K562 (cell line): ENCODE data around the gene OR4D2. TPM values are rescaled to one million over a fixed set of nuclear protein-coding genes. Genes with fewer than 3 reads are reported as not detected.

Experiments used
- BCLAF1 ChIP-seq, 2 experiments: fragments of 450-650 bp in 1 of 2; IDR thresholded peaks; 2 replicates each; pipeline ENCODE4 v1.6.1; 2011 to 2017; ENCODE audit warnings: low read depth in 2 of 2, antibody characterized with exemption in 1 of 2, borderline replicate concordance in 1 of 2, low read length in 1 of 2, mild to moderate bottlenecking in 1 of 2, mixed read lengths in 1 of 2; ENCODE audit not compliant: control insufficient read depth in 1 of 2
- CBX5 ChIP-seq: IDR thresholded peaks from 2 replicates; pipeline ENCODE4 v1.6.1; 2014; ENCODE audit warnings: low read depth, borderline replicate concordance
- CEBPB ChIP-seq: fragments of 450-650 bp; IDR thresholded peaks from 2 replicates; pipeline ENCODE4 v1.6.1; 2016; ENCODE audit warnings: missing genetic modification characterization, missing compliant biosample characterization
- FOXJ2 ChIP-seq: fragments of 200-800 bp; sonication (Bioruptor generic); IDR thresholded peaks from 2 replicates; pipeline ENCODE4 v1.6.1; 2016; ENCODE audit warnings: missing genetic modification characterization, missing compliant biosample characterization
- HDGF ChIP-seq: fragments of 450-650 bp; IDR thresholded peaks from 2 replicates; pipeline ENCODE4 v1.6.1; 2016
- HLTF ChIP-seq: fragments of 450-650 bp; IDR thresholded peaks from 2 replicates; pipeline ENCODE4 v1.6.1; 2016
- IFI16 ChIP-seq: fragments of 250-450 bp; sonication (Bioruptor Pico); IDR thresholded peaks from 2 replicates; pipeline ENCODE4 v2.1.2; 2022; ENCODE audit warnings: mild to moderate bottlenecking, inconsistent platforms
- MED1 ChIP-seq: sonication (generic); formaldehyde crosslinking; IDR thresholded peaks from 2 replicates; pipeline ENCODE4 v1.8.1; 2023; ENCODE audit warnings: missing genetic modification reagents, borderline replicate concordance
- MEF2A ChIP-seq: IDR thresholded peaks from 2 replicates; pipeline ENCODE4 v1.6.1; 2011; ENCODE audit warnings: low read depth, mild to moderate bottlenecking, low read length, moderate library complexity; ENCODE audit not compliant: control insufficient read depth
- MIER1 ChIP-seq: fragments of 450-650 bp; IDR thresholded peaks from 2 replicates; pipeline ENCODE4 v1.6.1; 2016; ENCODE audit warnings: antibody characterized with exemption, mild to moderate bottlenecking, low read depth
- MYBL2 ChIP-seq, 2 experiments: fragments of 450-650 bp in 1 of 2; sonication (generic) in 1 of 2; formaldehyde crosslinking in 1 of 2; IDR thresholded peaks; 2 replicates each; pipeline versions ENCODE4 v1.6.1 to v1.8.1; 2017 to 2022; ENCODE audit warnings: borderline replicate concordance in 1 of 2, inconsistent platforms in 1 of 2, low read depth in 1 of 2, mild to moderate bottlenecking in 1 of 2, missing genetic modification reagents in 1 of 2, moderate library complexity in 1 of 2
- SIN3B ChIP-seq: fragments of 450-650 bp; IDR thresholded peaks from 2 replicates; pipeline ENCODE4 v1.6.1; 2017; ENCODE audit warnings: low read depth, mild to moderate bottlenecking, moderate library complexity
- TAF15 ChIP-seq: fragments of 200-400 bp; formaldehyde crosslinking; IDR thresholded peaks from 2 replicates; pipeline ENCODE4 v1.6.1; 2017; ENCODE audit warnings: mild to moderate bottlenecking, low read depth, low read length, moderate library complexity
- TBL1XR1 ChIP-seq, 2 experiments: IDR thresholded peaks; 2 replicates each; pipeline ENCODE4 v1.6.1; 2012; ENCODE audit warnings: improper control_type of control experiment in 2 of 2, low read length in 2 of 2, mild to moderate bottlenecking in 1 of 2
- TCFL5 ChIP-seq: fragments of 250-450 bp; sonication (Bioruptor Pico); conservative IDR thresholded peaks from 2 replicates; pipeline ENCODE4 v1.6.1; 2021; ENCODE audit warnings: mild to moderate bottlenecking, moderate library complexity, matching md5 sums
- XRCC4 ChIP-seq: IDR thresholded peaks from one replicate; pipeline ENCODE4 v1.6.1; 2011; ENCODE audit not compliant: insufficient read depth, insufficient read length; ENCODE audit errors: extremely low read depth
- ZC3H11A ChIP-seq: IDR thresholded peaks from 2 replicates; pipeline ENCODE4 v1.6.1; 2012; ENCODE audit warnings: low read depth, low read length, improper control_type of control experiment
- ZNF23 ChIP-seq: fragments of 250-450 bp; sonication (Bioruptor Pico); IDR thresholded peaks from 2 replicates; pipeline ENCODE4 v1.4.0; 2020; ENCODE audit warnings: mild to moderate bottlenecking
- polyA plus RNA-seq, 8 experiments: library from polyadenylated mRNA; depleted of rRNA in 4 of 8; stranded (reverse) in 5 of 8; unstranded in 3 of 8; fragments of >200 nt; fragmentation: Nextera tagmentation in 2 of 8; fragmentation: Illumina TruSeq in 1 of 8; extraction: Ambion mirVana in 2 of 8; extraction: Trizol in 1 of 8; gene quantifications; 2 replicates each; pipeline versions ENCODE4 v1.2.1 to v1.2.3, GENCODE V29; 2011 to 2014; ENCODE audit warnings: inconsistent platforms in 1 of 8, missing spikeins in 1 of 8
- total RNA-seq, 7 experiments: library from RNA; depleted of rRNA in 6 of 7; stranded (reverse); fragments of >200 nt in 6 of 7; fragmentation: Illumina TruSeq in 2 of 7; extraction: Trizol in 2 of 7; gene quantifications; 2 replicates each; pipeline versions ENCODE4 v1.2.1 to v1.2.3, GENCODE V29; 2011 to 2021; ENCODE audit warnings: low replicate concordance in 1 of 7
- TF ChIP-seq, protein P1 (sequence below): fragments of 450-650 bp; IDR thresholded peaks from 2 replicates; pipeline ENCODE4 v1.6.1; 2018; ENCODE audit not compliant: partially characterized antibody
- TF ChIP-seq, protein P2 (sequence below): sonication (generic); formaldehyde crosslinking; IDR thresholded peaks from 2 replicates; pipeline ENCODE4 v1.5.0; 2020; ENCODE audit warnings: missing genetic modification reagents

Gene OR4D2
- total and polyA plus RNA-seq, 9 of the 15 experiments (the other 6 are each of a cell fraction or from before 2014, with no cell fraction given), result not detected

DNA sequence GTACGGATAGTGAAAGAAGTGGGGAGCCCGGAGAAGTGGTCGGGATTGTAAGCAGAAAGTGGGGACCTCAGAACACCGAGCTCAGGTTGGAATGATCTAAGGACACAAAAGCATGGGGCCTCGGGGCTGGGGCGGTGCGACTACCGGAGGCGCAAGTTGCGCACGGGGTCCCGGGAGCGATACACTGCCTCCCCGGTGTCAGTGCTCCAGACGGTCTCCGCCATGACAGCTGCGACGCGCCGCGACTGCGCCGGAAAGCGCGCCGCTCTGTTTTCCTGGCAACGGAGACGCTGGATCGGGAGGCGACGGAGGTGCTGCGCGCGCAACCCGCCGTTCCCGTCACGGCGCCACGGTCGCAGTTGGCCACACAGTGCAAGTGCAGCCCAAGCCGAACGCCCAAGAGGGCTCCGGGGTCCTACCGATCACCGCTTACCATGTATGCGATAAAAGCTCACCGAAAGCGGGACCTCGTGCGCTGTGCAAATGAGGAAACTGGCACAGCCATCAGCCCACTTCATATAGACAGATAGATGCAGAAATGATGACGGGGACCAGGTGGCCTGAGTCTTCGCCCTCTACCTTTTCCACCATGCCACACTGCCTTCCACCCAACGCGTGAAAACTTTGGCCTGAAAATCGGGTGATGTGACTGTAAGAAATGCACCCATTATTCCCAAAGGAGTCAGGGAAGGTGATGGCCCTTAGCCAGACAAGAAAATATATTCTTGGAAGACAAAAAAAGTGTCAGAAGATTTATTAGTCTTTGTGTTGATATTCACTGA, 52.4 kb downstream of the OR4D2 start, which contains the start of gene MKS1 (continued):
- TF ChIP-seq BCLAF1 (IDR thresholded peaks at IDR 0.05; ENCODE audit: borderline replicate concordance in 1 of 2, control insufficient read depth in 1 of 2, low read depth in 2 of 2, low read length in 1 of 2), result no peak
- no peak for TF ChIP-seq ZNF23 (CRISPR knock-in tag)
- TF ChIP-seq XRCC4, result no peak
- no peak for TF ChIP-seq TBL1XR1 (IDR thresholded peaks at IDR 0.05; ENCODE audit: low read length in 2 of 2)
- TF ChIP-seq CEBPB (tag), result no peak
- peak; percentile 62; the same call in 1 of the 2 replicates for TF ChIP-seq FOXJ2 (tag)
- TF ChIP-seq HLTF, result no peak
- no peak for TF ChIP-seq MED1 (CRISPR knock-in tag)
- no peak for TF ChIP-seq CBX5
- TF ChIP-seq MYBL2 (IDR thresholded peaks at IDR 0.05; ENCODE audit: low read depth), result no peak
- TF ChIP-seq MYBL2 (CRISPR knock-in tag; IDR thresholded peaks at IDR 0.05; ENCODE audit: borderline replicate concordance), result no peak
- no peak for TF ChIP-seq MIER1
- TF ChIP-seq ZC3H11A, result no peak
- no peak for TF ChIP-seq TAF15
- TF ChIP-seq SIN3B, result peak; percentile 96
- TF ChIP-seq IFI16 (CRISPR knock-in tag), result no peak
- TF ChIP-seq HDGF, result no peak
- TF ChIP-seq TCFL5 (CRISPR knock-in tag), result no peak
- TF ChIP-seq, protein P1, sequence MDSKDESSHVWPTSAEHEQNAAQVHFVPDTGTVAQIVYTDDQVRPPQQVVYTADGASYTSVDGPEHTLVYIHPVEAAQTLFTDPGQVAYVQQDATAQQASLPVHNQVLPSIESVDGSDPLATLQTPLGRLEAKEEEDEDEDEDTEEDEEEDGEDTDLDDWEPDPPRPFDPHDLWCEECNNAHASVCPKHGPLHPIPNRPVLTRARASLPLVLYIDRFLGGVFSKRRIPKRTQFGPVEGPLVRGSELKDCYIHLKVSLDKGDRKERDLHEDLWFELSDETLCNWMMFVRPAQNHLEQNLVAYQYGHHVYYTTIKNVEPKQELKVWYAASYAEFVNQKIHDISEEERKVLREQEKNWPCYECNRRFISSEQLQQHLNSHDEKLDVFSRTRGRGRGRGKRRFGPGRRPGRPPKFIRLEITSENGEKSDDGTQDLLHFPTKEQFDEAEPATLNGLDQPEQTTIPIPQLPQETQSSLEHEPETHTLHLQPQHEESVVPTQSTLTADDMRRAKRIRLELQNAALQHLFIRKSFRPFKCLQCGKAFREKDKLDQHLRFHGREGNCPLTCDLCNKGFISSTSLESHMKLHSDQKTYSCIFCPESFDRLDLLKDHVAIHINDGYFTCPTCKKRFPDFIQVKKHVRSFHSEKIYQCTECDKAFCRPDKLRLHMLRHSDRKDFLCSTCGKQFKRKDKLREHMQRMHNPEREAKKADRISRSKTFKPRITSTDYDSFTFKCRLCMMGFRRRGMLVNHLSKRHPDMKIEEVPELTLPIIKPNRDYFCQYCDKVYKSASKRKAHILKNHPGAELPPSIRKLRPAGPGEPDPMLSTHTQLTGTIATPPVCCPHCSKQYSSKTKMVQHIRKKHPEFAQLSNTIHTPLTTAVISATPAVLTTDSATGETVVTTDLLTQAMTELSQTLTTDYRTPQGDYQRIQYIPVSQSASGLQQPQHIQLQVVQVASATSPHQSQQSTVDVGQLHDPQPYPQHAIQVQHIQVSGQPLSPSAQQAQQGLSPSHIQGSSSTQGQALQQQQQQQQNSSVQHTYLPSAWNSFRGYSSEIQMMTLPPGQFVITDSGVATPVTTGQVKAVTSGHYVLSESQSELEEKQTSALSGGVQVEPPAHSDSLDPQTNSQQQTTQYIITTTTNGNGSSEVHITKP, result peak; percentile 40
- no peak for TF ChIP-seq MEF2A
- TF ChIP-seq, protein P2, sequence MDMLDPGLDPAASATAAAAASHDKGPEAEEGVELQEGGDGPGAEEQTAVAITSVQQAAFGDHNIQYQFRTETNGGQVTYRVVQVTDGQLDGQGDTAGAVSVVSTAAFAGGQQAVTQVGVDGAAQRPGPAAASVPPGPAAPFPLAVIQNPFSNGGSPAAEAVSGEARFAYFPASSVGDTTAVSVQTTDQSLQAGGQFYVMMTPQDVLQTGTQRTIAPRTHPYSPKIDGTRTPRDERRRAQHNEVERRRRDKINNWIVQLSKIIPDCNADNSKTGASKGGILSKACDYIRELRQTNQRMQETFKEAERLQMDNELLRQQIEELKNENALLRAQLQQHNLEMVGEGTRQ (CRISPR knock-in tag), result no peak
